ENCODE results near the gene SYTL2. TPM values are rescaled to one million over a fixed set of nuclear protein-coding genes. Genes with fewer than 3 reads are reported as not detected.

SYTL2 gene
- total RNA-seq, 1 experiment from 2014 or later = 12.9 TPM

- DNase-seq (ENCODE audit: low read depth) = no peak
- in situ Hi-C loops (cut with HindIII; ENCODE audit: low pct_unique_long_range_greater_than_20kb, low sequenced_read_pairs) = no loop called here
Observed at GRCh38 chr11:85774256-85775101, 36.5 kb downstream of the SYTL2 start.

- DNase-seq (ENCODE audit: low read depth) = no peak
- in situ Hi-C loops (cut with HindIII; ENCODE audit: low pct_unique_long_range_greater_than_20kb, low sequenced_read_pairs) = no loop called here
Observed at GRCh38 chr11:85772695-85773094, 38.2 kb downstream of the SYTL2 start.

GRCh38 chr11:85771568-85771967 is 39.4 kb downstream of the SYTL2 start:
- no peak for DNase-seq (ENCODE audit: low read depth)
- in situ Hi-C loops (cut with HindIII; ENCODE audit: low pct_unique_long_range_greater_than_20kb, low sequenced_read_pairs) = no loop called here

- in situ Hi-C loops (cut with HindIII; ENCODE audit: low pct_unique_long_range_greater_than_20kb, low sequenced_read_pairs) = no loop called here
- DNase-seq (ENCODE audit: low read depth) = no peak
Observed at GRCh38 chr11:85769771-85770170, 41.2 kb downstream of the SYTL2 start.

GRCh38 chr11:85768473-85769146 is 42.3 kb downstream of the SYTL2 start:
- in situ Hi-C loops (cut with HindIII; ENCODE audit: low pct_unique_long_range_greater_than_20kb, low sequenced_read_pairs) = no loop called here
- DNase-seq (ENCODE audit: low read depth) = no peak

GRCh38 chr11:85767246-85767945 is 43.5 kb downstream of the SYTL2 start:
- peak; percentile 17 for DNase-seq (ENCODE audit: low read depth)
- in situ Hi-C loops (cut with HindIII; ENCODE audit: low pct_unique_long_range_greater_than_20kb, low sequenced_read_pairs) = no loop called here

- DNase-seq (ENCODE audit: low read depth) = no peak
- in situ Hi-C loops (cut with HindIII; ENCODE audit: low pct_unique_long_range_greater_than_20kb, low sequenced_read_pairs) = no loop called here
Observed at GRCh38 chr11:85766721-85767161, 44.2 kb downstream of the SYTL2 start.

- DNase-seq (ENCODE audit: low read depth) = no peak
- in situ Hi-C loops (cut with HindIII; ENCODE audit: low pct_unique_long_range_greater_than_20kb, low sequenced_read_pairs) = no loop called here
Observed at GRCh38 chr11:85764796-85765195, 46.1 kb downstream of the SYTL2 start.

GRCh38 chr11:85762226-85762625 is 48.7 kb downstream of the SYTL2 start:
- DNase-seq (ENCODE audit: low read depth) = no peak

GRCh38 chr11:85759915-85760314 is 51.0 kb downstream of the SYTL2 start:
- peak; percentile 51 for DNase-seq (ENCODE audit: low read depth)
- in situ Hi-C loops (cut with HindIII; ENCODE audit: low pct_unique_long_range_greater_than_20kb, low sequenced_read_pairs) = no loop called here

More at GRCh38 chr11:85762226-85762625, 48.7 kb downstream of the SYTL2 start:
- in situ Hi-C loops (cut with HindIII; ENCODE audit: low pct_unique_long_range_greater_than_20kb, low sequenced_read_pairs) = no loop called here

- no peak for DNase-seq (ENCODE audit: low read depth)
- in situ Hi-C loops (cut with HindIII; ENCODE audit: low pct_unique_long_range_greater_than_20kb, low sequenced_read_pairs) = no loop called here
Observed at GRCh38 chr11:85758480-85759039, 52.4 kb downstream of the SYTL2 start.

GRCh38 chr11:85758026-85758425 is 52.9 kb downstream of the SYTL2 start:
- in situ Hi-C loops (cut with HindIII; ENCODE audit: low pct_unique_long_range_greater_than_20kb, low sequenced_read_pairs) = no loop called here
- no peak for DNase-seq (ENCODE audit: low read depth)

- DNase-seq (ENCODE audit: low read depth) = no peak
- in situ Hi-C loops (cut with HindIII; ENCODE audit: low pct_unique_long_range_greater_than_20kb, low sequenced_read_pairs) = no loop called here
Observed at GRCh38 chr11:85756401-85757200, 54.3 kb downstream of the SYTL2 start.

- DNase-seq (ENCODE audit: low read depth) = no peak
- in situ Hi-C loops (cut with HindIII; ENCODE audit: low pct_unique_long_range_greater_than_20kb, low sequenced_read_pairs) = no loop called here
Observed at GRCh38 chr11:85755701-85756100, 55.2 kb downstream of the SYTL2 start.

GRCh38 chr11:85755285-85755684 is 55.7 kb downstream of the SYTL2 start:
- no peak for DNase-seq (ENCODE audit: low read depth)
- in situ Hi-C loops (cut with HindIII; ENCODE audit: low pct_unique_long_range_greater_than_20kb, low sequenced_read_pairs) = no loop called here

GRCh38 chr11:85752890-85753581 is 57.9 kb downstream of the SYTL2 start:
- no peak for DNase-seq (ENCODE audit: low read depth)
- in situ Hi-C loops (cut with HindIII; ENCODE audit: low pct_unique_long_range_greater_than_20kb, low sequenced_read_pairs) = no loop called here

- in situ Hi-C loops (cut with HindIII; ENCODE audit: low pct_unique_long_range_greater_than_20kb, low sequenced_read_pairs) = no loop called here
- DNase-seq (ENCODE audit: low read depth) = no peak
Observed at GRCh38 chr11:85752201-85752889, 58.6 kb downstream of the SYTL2 start.

All from Caki2 (cell line).